ENCODE measurements around the gene ZNF280D. TPM values are rescaled to one million over a fixed set of nuclear protein-coding genes. Genes with fewer than 3 reads are reported as not detected.

ZNF280D gene
- total and polyA plus RNA-seq, 2 of the 4 experiments (the other 2 are of a cell fraction) = 8.3 to 21.0 TPM

GRCh38 chr15:56739474-56739873 is 6.2 kb upstream of the ZNF280D start:
- DNase-seq = no peak
- no peaks in the 10 kb centered on the region for H4K20me1 ChIP-seq (ENCODE audit: insufficient read depth, low read length)
- H3K4me2 ChIP-seq (ENCODE audit: low read depth, low read length) = no peak overlapping the region
- no peak overlapping the region for H3K4ac ChIP-seq (ENCODE audit: low read depth, low read length)
- no peak overlapping the region for H3K4me3 ChIP-seq (ENCODE audit: insufficient read depth, low read depth, low read length)
- no CpG with 5 or more reads among the region's 4 CpGs for WGBS, 2 experiments (ENCODE audit: extremely low coverage in 2 of 2, insufficient read length in 1 of 2)
- H3K14ac ChIP-seq (replicated peaks; ENCODE audit: low read depth, low read length) = no peak overlapping the region
- no peaks in the 10 kb centered on the region for H3K9me1 ChIP-seq (ENCODE audit: insufficient read depth, low read length)
- H3K9me3 ChIP-seq (ENCODE audit: control insufficient read depth, insufficient read depth, low read length) = no peaks in the 10 kb centered on the region
- H2AK9ac ChIP-seq (replicated peaks; ENCODE audit: low read depth, low read length, poor library complexity) = no peak overlapping the region
- no peak overlapping the region for H3K9ac ChIP-seq (ENCODE audit: low read depth, low read length)
- no peak overlapping the region for H4K91ac ChIP-seq (ENCODE audit: insufficient read depth, low read depth, low read length)
- peaks cover 1% of the 10 kb centered on the region; the same call in 1 of the 2 replicates for H3K4me1 ChIP-seq (ENCODE audit: control insufficient read depth, insufficient read depth, low read length)
- intact Hi-C loops (cut with micrococcal nuclease) (no loop called here), in situ Hi-C loops (cut with MboI; ENCODE audit: low sequenced_read_pairs) (no loop called here), dilution Hi-C loops (cut with HindIII; ENCODE audit: low sequenced_read_pairs, unreplicated experiment) (no loop called here)
- no TSS peak for BruUV-seq (replicated peaks)
- H3K36me3 ChIP-seq (ENCODE audit: control insufficient read depth, insufficient read depth, low read length) = no peaks in the 10 kb centered on the region
- H3K27me3 ChIP-seq (ENCODE audit: control insufficient read depth, insufficient read depth, low read length) = no peaks in the 10 kb centered on the region
- no peak overlapping the region for H2BK120ac ChIP-seq (ENCODE audit: low read depth, low read length)
- H3K79me1 ChIP-seq (ENCODE audit: low read depth in 1 of 2, low read length in 2 of 2) = no peaks in the 10 kb centered on the region
- no peak overlapping the region for H2BK20ac ChIP-seq (ENCODE audit: low read depth, low read length)
- no peak overlapping the region for H2AFZ ChIP-seq (replicated peaks; ENCODE audit: low read length, poor library complexity)
- no peak overlapping the region for H4K5ac ChIP-seq (ENCODE audit: low read depth, low read length)
- H3K23ac ChIP-seq (ENCODE audit: low read depth, low read length) = no peak overlapping the region
- ATAC-seq (ENCODE audit: low read depth) = no peak
- no peak overlapping the region for H3K18ac ChIP-seq (ENCODE audit: low read depth, low read length)
- H3K56ac ChIP-seq (ENCODE audit: extremely low read depth, insufficient read depth, low read length) = no peak overlapping the region
- ChIA-PET POLR2A (ENCODE audit: unreplicated experiment) (no interaction called here), CTCF (no interaction called here)
- no peak overlapping the region for H2BK5ac ChIP-seq (ENCODE audit: low read depth, low read length, poor library complexity, severe bottlenecking)
- H3K27ac ChIP-seq (ENCODE audit: insufficient read depth, low read length) = no peak overlapping the region
- H2AK5ac ChIP-seq (ENCODE audit: low read depth, low read length) = no peak overlapping the region
- no peak overlapping the region for H4K8ac ChIP-seq (ENCODE audit: low read depth in 2 of 2, low read length in 2 of 2)
- TF ChIP-seq NFE2L2 (IDR thresholded peaks at IDR 0.05; ENCODE audit: low read depth, low read length) (no peak), MAZ (IDR thresholded peaks at IDR 0.05; ENCODE audit: borderline replicate concordance, low read depth, low read length) (no peak), MAFK (IDR thresholded peaks at IDR 0.05; ENCODE audit: low read depth, low read length) (no peak), ELK1 (IDR thresholded peaks at IDR 0.05; ENCODE audit: borderline replicate concordance, low read depth, low read length) (no peak), SMC3 (IDR thresholded peaks at IDR 0.05; ENCODE audit: low read depth, low read length) (no peak), CTCF (conservative IDR thresholded peaks at IDR 0.05; ENCODE audit: low read depth, low read length) (no peak), RCOR1 (IDR thresholded peaks at IDR 0.05; ENCODE audit: insufficient replicate concordance, low read length) (no peak), RFX5 (IDR thresholded peaks at IDR 0.05; ENCODE audit: low read depth, low read length) (no peak), MXI1 (IDR thresholded peaks at IDR 0.05; ENCODE audit: borderline replicate concordance, low read depth, low read length) (no peak), CEBPB (IDR thresholded peaks at IDR 0.05; ENCODE audit: low read depth, low read length) (no peak), POLR2A (IDR thresholded peaks at IDR 0.05; ENCODE audit: low read depth, low read length) (no peak), BHLHE40 (IDR thresholded peaks at IDR 0.05; ENCODE audit: low read depth, low read length) (no peak), USF2 (IDR thresholded peaks at IDR 0.05; ENCODE audit: low read depth, low read length) (no peak), CHD1 (IDR thresholded peaks at IDR 0.05; ENCODE audit: low read depth, low read length) (no peak), RAD21 (IDR thresholded peaks at IDR 0.05; ENCODE audit: low read length) (no peak), FOS (IDR thresholded peaks at IDR 0.05; ENCODE audit: low read depth, low read length) (no peak)
- H2BK15ac ChIP-seq (ENCODE audit: low read depth, low read length) = no peak overlapping the region
